Coronary artery (tissue), 2 donors: Measurements from ENCODE around the gene ATP11A.

Experiments
- DNase-seq: peaks from one replicate; pipeline ENCODE4 v3.0.0-alpha.2; 2017; ENCODE audit warnings: low spot score
- H3K27ac ChIP-seq, 2 donors: fragments of 200-600 bp; sonication (generic); one replicate each; pipeline ENCODE4 v1.5.1; 2016 to 2019
- H3K4me3 ChIP-seq: fragments of 200-600 bp; sonication (generic); 2 replicates; pipeline ENCODE4 v1.5.1; 2016; ENCODE audit warnings: mild to moderate bottlenecking, moderate library complexity
- CTCF ChIP-seq: fragments of 200-600 bp; sonication (generic); IDR thresholded peaks from one replicate; pipeline ENCODE4 v1.5.1; 2019; ENCODE audit warnings: antibody characterized with exemption

The ATP11A gene

GRCh38 chr13:112842931-112843391, 153.1 kb downstream of the ATP11A start:
- no peak for DNase-seq
- H3K27ac ChIP-seq, result no peak overlapping the region
- no peak overlapping the region for H3K4me3 ChIP-seq
- TF ChIP-seq CTCF, result no peak

GRCh38 chr13:112843392-112844111, 153.7 kb downstream of the ATP11A start:
- no peak overlapping the region for H3K27ac ChIP-seq
- no peak overlapping the region for H3K4me3 ChIP-seq
- TF ChIP-seq CTCF, result no peak
- no peak for DNase-seq

GRCh38 chr13:112844411-112844810, 154.6 kb downstream of the ATP11A start:
- H3K27ac ChIP-seq, result no peak overlapping the region
- H3K4me3 ChIP-seq, result no peak overlapping the region
- TF ChIP-seq CTCF, result no peak
- no peak for DNase-seq

- Histone ChIP-seq H3K4me3 (no peak overlapping the region), H3K27ac (no peak overlapping the region)
- DNase-seq, result no peak
- TF ChIP-seq CTCF, result no peak
Measured at GRCh38 chr13:112844879-112845278, 155.0 kb downstream of the ATP11A start.

- no peak for DNase-seq
- no peak for TF ChIP-seq CTCF
- Histone ChIP-seq H3K4me3 (no peak overlapping the region), H3K27ac (no peak overlapping the region)
Measured at GRCh38 chr13:112845511-112846144, 155.8 kb downstream of the ATP11A start.

- no peak for TF ChIP-seq CTCF
- DNase-seq, result no peak
- Histone ChIP-seq H3K27ac (no peak overlapping the region), H3K4me3 (no peak overlapping the region)
Measured at GRCh38 chr13:112846411-112847115, 156.7 kb downstream of the ATP11A start.
